Pancreas (tissue), 10 donors: Measurements from ENCODE around the gene SCN9A. TPM values are rescaled to one million over a fixed set of nuclear protein-coding genes. Genes with fewer than 3 reads are reported as not detected.
A peak's percentile ranks its signal among the peaks of the same experiment; 100 is the strongest.
"Not testable (repeated sequence)": the region's sequence is repeated elsewhere in the genome, so short reads cannot be mapped to it uniquely, and the experiment has no call there.

ENCODE experiments used
- ATAC-seq, 4 donors: fragments of 200-7000 bp; cut with Tn5 transposase; one replicate each; pipeline versions ENCODE4 v1.8.0 to v1.9.1; 2020; ENCODE audit warnings: mild to moderate bottlenecking in 4 of 4, moderate library complexity in 4 of 4
- DNase-seq, 6 donors: peaks; one replicate each; pipeline ENCODE4 v3.0.0-alpha.2; 2020
- FAIRE-seq: peaks from 2 replicates; lab custom pipeline; 2012; peaks lifted over from hg19 to GRCh38; lab: Jason Lieb, UNC
- H3K27ac ChIP-seq, 4 donors: fragments of 200-600 bp; sonication (generic); 1 replicate in 3 of 4; 2 replicates in 1 of 4; pipeline versions ENCODE4 v1.5.0 to v1.8.0; 2020
- H3K27me3 ChIP-seq, 4 donors: fragments of 200-600 bp; one replicate each; pipeline ENCODE4 v1.8.0; 2021
- H3K36me3 ChIP-seq, 3 donors: fragments of 200-600 bp; sonication (generic) in 1 of 3; one replicate each; pipeline versions ENCODE4 v1.5.0 to v1.8.0; 2020 to 2021
- H3K4me1 ChIP-seq, 3 donors: fragments of 200-600 bp; one replicate each; pipeline ENCODE4 v1.8.0; 2021
- H3K4me3 ChIP-seq, 4 donors: fragments of 200-600 bp; sonication (generic) in 2 of 4; one replicate each; pipeline versions ENCODE4 v1.5.0 to v1.8.0; 2020 to 2021
- H3K9me3 ChIP-seq, 4 donors: fragments of 200-600 bp; one replicate each; pipeline ENCODE4 v1.8.0; 2021
- CTCF ChIP-seq, 4 donors: fragments of 200-600 bp; sonication (generic) in 3 of 4; IDR thresholded peaks; one replicate each; pipeline versions ENCODE4 v1.5.0 to v1.8.0; 2021; ENCODE audit warnings: antibody characterized with exemption in 4 of 4
- whole genome bisulfite sequencing, 2 donors: extraction: QIAGEN DNeasy Blood & Tissue Kit; methylation state at CpG; one replicate each; pipeline ENCODE4 v1.1.7; 2013; 5-methylcytosine and 5-hydroxymethylcytosine counted together
- intact Hi-C, 3 donors: fragments of 100-400 bp; cut with DNase I; formaldehyde crosslinking; loops; one replicate each; pipeline versions ENCODE4 v1.11.1 to v1.14.2; 2022
- polyA plus RNA-seq, 2 donors: library from polyadenylated mRNA; stranded (reverse); fragments of 200-250 nt; gene quantifications; one replicate each; pipeline ENCODE4 v1.2.3, GENCODE V29; 2013
- total RNA-seq, 6 donors: library from RNA; stranded (reverse); fragmentation: NEBNext Ultra II Directional in 4 of 6; extraction: Animal tissue kit (Norgen Biotek cat#: 25700) in 4 of 6; gene quantifications; one replicate each; pipeline versions ENCODE4 v1.2.1 to v1.2.4, GENCODE V29; 2021 to 2023
- donor health status: healthy with polysubstance abuse.
- donor health status: DM: no; HTN: no; CAD: no; lungs with moderate emphysema.
- donor health status: DM: no; HTN: no; CAD: no.
- donor health status: control.
- donor health status: control.
- donor health status: Bipolar disorder and iron deficiency.
- donor health status: DM: yes; HTN: yes; CAD: no.
- donor health status: DM: no; HTN: no; CAD: no.
- donor health status: DM: no; HTN: no; CAD: no.
- donor health status: DM: yes; HTN: yes; CAD: no.

SCN9A gene
- total and polyA plus RNA-seq, 8 donors, result 1.6 to 20.5 (median 3.1) TPM

- no peak for TF ChIP-seq CTCF (IDR thresholded peaks at IDR 0.05)
Observed at GRCh38 chr2:166417669-166418068, 41.9 kb upstream of the SCN9A start.

GRCh38 chr2:166413255-166413654 is 37.5 kb upstream of the SCN9A start:
- no peak overlapping the region for H3K4me3 ChIP-seq
- H3K36me3 ChIP-seq, result no peaks in the 10 kb centered on the region
- no peak overlapping the region for H3K27ac ChIP-seq
- TF ChIP-seq CTCF (IDR thresholded peaks at IDR 0.05), result no peak
- H3K27me3 ChIP-seq, result no peaks in the 10 kb centered on the region
- H3K9me3 ChIP-seq, result no peaks in the 10 kb centered on the region
- FAIRE-seq, result no peak
- ATAC-seq, result no peak
- H3K4me1 ChIP-seq, result no peaks in the 10 kb centered on the region
- intact Hi-C loops, result loop anchor here in 1 of 3 donors (10.0 kb wide), 1 partner anchor 102 kb away; no protein-coding TSS in a partner anchor
- no peak for DNase-seq
- 71 to 78% methylated on average over 1 of the region's 1 CpG for WGBS, 2 donors

More at GRCh38 chr2:166417669-166418068, 41.9 kb upstream of the SCN9A start:
- Histone ChIP-seq H3K4me3 (no peak overlapping the region), H3K9me3 (no peaks in the 10 kb centered on the region), H3K36me3 (no peaks in the 10 kb centered on the region), H3K27ac (no peak overlapping the region), H3K4me1 (no peaks in the 10 kb centered on the region), H3K27me3 (no peaks in the 10 kb centered on the region)
- no peak for DNase-seq
- 53 to 71% methylated on average over 2 of the region's 2 CpGs for WGBS, 2 donors
- intact Hi-C loops, result loop anchor here in 1 of 3 donors (10.0 kb wide), 1 partner anchor 97 kb away; no protein-coding TSS in a partner anchor
- peak; percentile 78 for FAIRE-seq
- peak in 3 of 4 donors; percentile 65 to 86 (median 80) for ATAC-seq

DNA sequence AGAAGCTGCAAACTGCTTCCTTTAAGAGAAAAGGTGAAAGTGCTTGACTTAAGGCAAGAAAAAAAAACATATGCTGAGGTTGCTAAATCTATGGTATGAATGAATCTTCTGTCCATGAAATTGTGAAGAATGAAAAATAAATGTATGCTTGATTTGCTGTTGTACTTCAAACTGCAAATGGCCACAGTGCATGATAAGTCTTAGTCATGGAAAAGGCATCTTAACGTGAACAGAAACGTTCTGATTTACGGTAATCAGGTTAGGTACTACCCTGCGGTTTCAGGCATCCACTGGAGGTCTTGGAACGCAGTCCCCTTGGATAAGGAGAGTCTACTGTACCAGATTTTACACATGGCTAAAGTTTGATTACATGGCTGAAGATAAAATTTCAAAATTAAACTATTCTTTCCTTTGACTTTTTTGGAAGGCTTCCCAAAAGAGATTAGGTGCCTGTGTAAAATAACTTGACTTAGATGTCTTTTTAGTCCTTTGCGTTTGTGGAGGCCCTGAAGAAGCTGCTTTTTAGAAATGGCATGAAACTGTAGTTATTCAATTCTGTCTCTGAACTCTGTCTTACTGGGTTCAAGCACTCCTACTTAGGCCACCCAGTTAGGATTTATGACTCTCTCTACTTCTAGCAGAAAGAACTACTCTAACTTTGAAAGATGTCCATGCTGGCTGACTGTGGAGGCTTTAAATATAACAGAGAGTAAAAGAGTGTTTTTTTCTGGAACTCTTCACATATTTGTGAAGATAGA is 35.9 kb upstream of the SCN9A start:
- WGBS, 2 donors, result 63 to 70% methylated on average over 6 of the region's 6 CpGs
- H3K4me1 ChIP-seq, result no peaks in the 10 kb centered on the region
- ATAC-seq, result no peak
- no peak for TF ChIP-seq CTCF (IDR thresholded peaks at IDR 0.05)
- no peaks in the 10 kb centered on the region for H3K9me3 ChIP-seq
- H3K27ac ChIP-seq, result no peak overlapping the region
- no peak for DNase-seq
- no peak overlapping the region for H3K4me3 ChIP-seq
- no peaks in the 10 kb centered on the region for H3K36me3 ChIP-seq
- H3K27me3 ChIP-seq, result no peaks in the 10 kb centered on the region
- intact Hi-C loops, result loop anchor here in 1 of 3 donors (10.0 kb wide), 1 partner anchor 103 kb away; no protein-coding TSS in a partner anchor
- FAIRE-seq, result no peak

- intact Hi-C loops, result loop anchor here in 1 of 3 donors (10.0 kb wide), 1 partner anchor 104 kb away; no protein-coding TSS in a partner anchor
- TF ChIP-seq CTCF (IDR thresholded peaks at IDR 0.05), result no peak
- no peaks in the 10 kb centered on the region for H3K9me3 ChIP-seq
- H3K27me3 ChIP-seq, result no peaks in the 10 kb centered on the region
- H3K4me3 ChIP-seq, result no peak overlapping the region
- ATAC-seq (peak in 2 of 4 donors; percentile 49 to 55), FAIRE-seq (no peak), DNase-seq (no peak)
- 72 to 84% methylated on average over 7 of the region's 7 CpGs for WGBS, 2 donors
- no peak overlapping the region for H3K27ac ChIP-seq
- H3K36me3 ChIP-seq, result no peaks in the 10 kb centered on the region
- no peaks in the 10 kb centered on the region for H3K4me1 ChIP-seq
Observed at GRCh38 chr2:166410828-166411472, 35.2 kb upstream of the SCN9A start.

DNA sequence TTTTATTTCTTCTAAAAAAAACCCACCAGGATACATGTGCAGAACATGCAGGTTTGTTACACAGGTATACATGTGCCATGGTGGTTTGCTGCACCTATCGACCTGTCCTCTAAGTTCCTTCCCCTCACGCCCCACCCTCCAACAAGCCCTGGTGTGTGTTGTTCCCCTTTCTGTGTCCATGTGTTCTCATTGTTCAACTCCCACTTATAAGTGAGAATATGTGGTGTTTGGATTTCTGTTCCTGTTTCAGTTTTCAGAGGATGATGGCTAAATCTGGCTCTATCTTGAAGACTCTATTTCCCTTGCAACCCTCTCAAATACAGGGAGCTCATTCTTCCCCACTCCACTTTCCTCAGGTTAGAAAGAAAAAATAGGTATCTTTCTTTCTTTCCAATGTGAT is 32.0 kb upstream of the SCN9A start:
- FAIRE-seq, intact Hi-C loops, H3K27ac ChIP-seq, H3K9me3 ChIP-seq, H3K27me3 ChIP-seq, H3K4me3 ChIP-seq, H3K4me1 ChIP-seq, DNase-seq, ATAC-seq, H3K36me3 ChIP-seq: not testable (repeated sequence)
- 69 to 86% methylated on average over 2 of the region's 2 CpGs for WGBS, 2 donors
